ENCODE data around the gene ABCG1. TPM values are rescaled to one million over a fixed set of nuclear protein-coding genes. Genes with fewer than 3 reads are reported as not detected.

ABCG1 gene
- total RNA-seq, 1 donor from 2014 or later: 6.3 TPM

DNA sequence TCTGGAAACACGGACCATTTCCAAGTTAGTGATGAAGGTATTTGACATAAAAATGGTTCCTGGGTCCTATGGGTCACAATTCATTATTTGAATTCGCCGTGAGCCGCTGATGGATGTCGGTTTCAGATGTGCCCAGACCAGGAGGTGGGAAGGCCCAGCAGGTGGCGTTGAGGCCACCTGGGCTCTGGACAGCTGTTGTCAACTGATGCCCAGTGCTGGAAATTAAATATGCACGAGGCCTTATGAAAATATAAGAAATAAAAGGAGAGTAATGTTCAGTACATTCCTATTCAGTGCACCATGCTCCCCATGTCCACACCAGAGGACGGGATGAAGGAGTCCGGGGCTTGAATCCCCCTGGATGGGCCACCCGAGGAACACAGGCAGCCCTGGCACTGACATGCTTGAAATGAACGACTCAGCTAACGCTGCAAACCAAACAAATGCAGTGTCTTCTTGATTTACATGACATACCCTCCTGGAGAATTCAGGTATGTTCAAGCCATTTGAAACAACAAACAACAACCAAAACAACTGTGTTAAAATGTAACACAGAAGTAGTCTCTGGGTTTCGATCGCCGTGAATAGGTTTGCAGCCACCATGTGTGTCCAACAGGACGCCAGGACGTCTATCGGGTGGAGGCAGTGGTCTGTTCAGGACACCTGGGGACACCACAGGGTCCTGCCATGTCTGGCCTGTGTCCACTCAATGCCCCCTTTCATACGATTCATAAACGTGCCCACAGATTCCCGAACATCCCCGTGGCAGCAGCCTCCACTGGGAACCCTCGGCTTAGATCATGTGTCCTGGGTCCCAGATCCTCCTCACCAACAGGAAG, 90.2 kb downstream of the ABCG1 start:
- DNase-seq (ENCODE audit: low spot score): peak; percentile 35
- intact Hi-C loops (cut with DNase I): loop anchor here (10.0 kb wide), 1 partner anchor 84 kb away; no protein-coding TSS in a partner anchor

DNA sequence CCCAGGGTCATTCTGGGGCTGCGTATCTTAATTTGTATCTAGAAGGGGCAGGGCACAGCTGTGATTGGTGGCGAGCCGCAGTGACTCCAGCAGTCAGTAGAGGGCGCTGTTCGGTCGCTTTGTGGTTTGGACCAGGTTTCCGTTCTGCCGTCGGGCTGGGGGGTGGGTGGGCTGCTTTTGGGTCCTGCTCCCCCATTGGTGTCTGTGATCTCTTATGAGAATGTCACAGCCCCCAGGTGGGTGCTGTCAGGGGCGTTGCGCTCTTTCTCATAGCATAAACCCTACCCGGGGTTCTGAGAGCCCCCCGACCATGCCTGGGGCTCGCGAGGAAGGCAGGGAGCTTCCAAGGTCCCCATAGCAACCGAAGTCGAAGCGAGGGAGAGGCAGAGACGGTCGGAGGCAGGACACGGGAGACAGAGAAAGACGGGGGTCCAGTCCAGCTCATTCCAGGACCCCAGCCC, 90.8 kb downstream of the ABCG1 start:
- peak; percentile 81 for DNase-seq (ENCODE audit: low spot score)
- intact Hi-C loops (cut with DNase I): loop anchor here (10.0 kb wide), 1 partner anchor 85 kb away; no protein-coding TSS in a partner anchor

DNA sequence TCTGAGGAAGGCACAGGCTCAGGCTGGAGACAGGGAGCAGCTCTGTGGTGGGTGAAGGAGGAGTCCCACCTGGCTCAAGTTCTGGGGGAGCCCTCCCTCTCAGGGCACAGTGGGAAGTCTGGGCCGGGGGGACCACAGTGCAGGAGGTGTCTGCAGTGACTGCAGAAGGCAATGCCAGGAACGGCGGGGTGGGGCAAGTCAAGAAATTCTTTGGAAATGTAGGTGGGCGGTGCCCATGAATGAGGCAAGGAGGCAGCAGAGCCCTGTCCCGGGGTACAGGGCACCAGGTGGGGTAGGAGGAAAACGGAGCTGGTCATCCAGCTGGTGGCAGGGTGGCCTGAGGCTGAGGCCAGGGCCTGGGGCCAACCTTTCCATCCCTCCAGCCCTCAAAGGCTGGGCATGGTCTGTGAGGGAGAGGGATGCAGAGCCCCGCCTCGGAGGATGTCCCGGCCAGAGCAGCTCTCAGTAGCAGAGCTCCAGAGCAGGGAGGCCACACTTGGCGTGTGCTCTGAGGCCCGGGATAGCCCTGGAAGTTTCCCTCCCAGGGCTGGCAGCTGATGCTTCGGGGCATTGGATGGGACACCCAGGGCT, 91.6 kb downstream of the ABCG1 start:
- peak; percentile 9 for DNase-seq (ENCODE audit: low spot score)
- intact Hi-C loops (cut with DNase I): no loop called here

DNA sequence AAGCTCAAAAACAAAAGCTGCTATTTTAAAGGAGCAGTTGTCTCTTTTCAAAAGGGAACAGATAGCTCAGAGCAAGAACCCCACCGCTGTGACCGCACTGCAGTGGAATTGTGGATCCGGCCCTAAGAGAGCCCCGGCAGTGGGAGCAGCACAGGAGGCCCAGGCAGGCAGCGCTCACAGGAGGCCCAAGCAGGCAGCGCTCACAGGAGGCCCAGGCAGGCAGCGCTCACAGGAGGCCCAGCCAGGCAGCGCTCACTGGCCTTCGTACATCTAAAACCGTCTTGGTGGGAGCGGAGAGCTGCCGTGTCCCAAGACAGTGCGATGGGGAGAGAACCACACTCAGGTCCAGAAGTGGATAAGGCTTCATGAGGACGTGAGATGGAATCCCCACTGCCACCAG, 92.2 kb downstream of the ABCG1 start:
- DNase-seq (ENCODE audit: low spot score): no peak
- intact Hi-C loops (cut with DNase I): no loop called here

DNA sequence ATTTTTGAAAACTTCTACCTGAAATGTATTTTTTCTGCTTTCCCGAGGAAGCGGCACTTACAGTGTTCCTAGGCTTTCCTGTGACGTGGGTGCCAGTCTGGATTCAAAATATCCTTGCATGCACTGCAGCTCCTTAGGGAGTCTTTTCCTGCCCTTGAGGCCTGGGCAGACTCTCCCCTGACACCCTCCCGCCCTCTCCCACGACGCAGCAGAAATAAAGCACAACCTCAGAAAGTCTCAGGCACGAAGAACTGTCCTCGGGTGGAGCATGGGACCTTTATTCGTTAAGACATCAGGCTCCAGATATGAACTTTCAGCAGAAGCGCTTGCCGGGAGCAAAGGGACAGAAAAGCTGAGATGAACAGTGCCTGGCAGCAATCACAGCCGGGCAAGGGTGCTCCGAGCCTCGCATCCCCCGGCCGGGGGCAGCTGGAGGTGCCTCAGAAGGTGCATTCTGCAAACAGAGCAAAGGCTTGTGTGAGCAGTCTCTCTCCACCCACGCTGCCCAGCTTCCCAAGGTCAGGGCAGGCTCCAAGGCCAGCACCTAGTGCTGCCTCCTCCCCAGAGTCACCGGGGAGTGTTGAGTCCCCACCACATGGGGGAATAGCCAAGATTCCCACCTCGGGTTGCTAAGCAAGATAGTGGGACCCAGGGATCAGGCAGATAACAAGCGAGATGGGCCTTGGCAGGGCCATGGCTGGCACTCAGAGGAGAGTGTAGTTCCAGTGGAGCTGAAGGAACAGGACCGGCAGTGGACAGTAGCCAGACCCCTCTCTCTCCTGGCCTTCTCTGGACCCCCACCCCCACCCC, 93.1 kb downstream of the ABCG1 start:
- DNase-seq (ENCODE audit: low spot score): peak; percentile 69
- intact Hi-C loops (cut with DNase I): no loop called here

DNA sequence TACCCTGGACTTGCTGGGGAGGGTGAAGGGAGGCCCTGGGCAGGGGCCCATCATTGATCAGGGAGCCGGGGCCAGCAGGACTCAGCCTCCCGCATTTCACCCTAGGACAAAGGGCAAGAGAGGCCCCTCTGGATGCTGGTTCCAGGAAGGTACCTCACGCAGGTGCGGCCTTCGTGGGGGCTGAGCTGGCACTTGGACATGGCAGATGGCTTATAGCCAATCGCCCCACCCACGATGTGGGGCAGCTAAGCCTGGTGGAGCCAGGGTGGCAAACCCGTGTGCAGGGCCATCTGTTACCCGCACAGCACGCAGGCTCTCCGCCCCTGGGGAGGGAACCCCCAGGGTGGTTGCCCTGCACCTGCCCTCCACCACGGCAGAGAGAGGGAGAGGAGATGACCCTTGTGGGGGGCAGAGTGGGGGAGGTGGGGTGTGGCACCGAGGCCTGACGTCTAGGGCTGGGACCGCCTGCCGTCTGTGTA, 93.7 kb downstream of the ABCG1 start:
- intact Hi-C loops (cut with DNase I): no loop called here
- peak; percentile 35 for DNase-seq (ENCODE audit: low spot score)

DNA sequence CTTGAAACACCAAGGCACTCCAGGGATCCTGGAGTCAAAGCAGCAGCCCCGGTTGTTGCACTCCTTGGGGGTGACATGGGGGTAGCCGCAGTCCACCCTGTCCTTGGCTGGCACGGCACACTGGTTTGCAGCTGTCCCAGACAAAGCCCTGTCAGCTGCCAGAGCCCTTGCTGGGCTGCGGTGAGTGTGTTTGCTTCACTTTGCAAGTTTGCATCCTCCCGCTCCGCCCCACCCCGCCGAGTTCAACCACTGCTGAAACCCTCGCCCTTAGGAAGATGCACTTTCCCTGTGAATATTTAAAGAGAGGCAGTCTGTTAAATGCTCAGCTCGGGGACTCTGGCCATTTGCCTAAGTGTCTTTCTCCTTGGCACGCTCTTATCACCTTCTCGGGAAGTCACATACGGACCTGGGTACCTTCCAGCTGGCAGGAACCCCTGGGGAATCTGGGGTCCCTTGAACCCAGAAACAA, 94.6 kb downstream of the ABCG1 start:
- DNase-seq (ENCODE audit: low spot score): peak; percentile 69

DNA sequence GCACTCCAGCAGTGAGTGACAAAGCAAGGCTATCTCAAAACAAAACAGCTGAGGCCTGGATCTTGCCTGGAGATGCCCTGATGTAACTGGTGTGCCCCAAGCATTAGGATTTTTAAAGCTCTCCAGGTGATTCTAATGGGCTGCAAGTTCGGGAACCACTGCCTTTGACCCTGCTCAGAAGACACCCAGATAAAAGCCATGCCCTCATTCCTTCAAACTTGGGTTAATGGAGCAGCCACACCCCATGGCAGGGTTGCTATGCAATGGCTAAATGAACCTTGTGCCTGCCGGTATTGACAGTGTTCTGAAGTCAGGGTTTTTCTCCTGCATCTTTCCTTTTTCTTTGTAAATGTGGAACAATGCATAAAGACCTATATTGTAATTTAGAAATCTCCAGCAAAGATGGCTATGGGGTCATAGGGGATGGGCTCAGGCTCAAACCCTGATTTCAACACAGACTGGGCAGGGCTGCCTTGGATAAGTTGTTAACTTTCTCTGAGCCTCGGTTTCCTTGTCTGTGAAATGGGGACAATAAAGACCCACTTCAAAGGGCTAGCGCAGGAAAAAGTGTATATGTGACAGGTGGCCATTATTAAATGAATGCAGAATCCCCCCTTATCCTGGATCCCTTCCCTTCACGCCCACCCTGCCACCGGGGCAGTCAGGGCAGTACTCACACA, 95.8 kb downstream of the ABCG1 start:
- intact Hi-C loops (cut with DNase I): no loop called here
- peak; percentile 47 for DNase-seq (ENCODE audit: low spot score)

More for the DNA sequence above, 94.6 kb downstream of the ABCG1 start:
- intact Hi-C loops (cut with DNase I): no loop called here

DNA sequence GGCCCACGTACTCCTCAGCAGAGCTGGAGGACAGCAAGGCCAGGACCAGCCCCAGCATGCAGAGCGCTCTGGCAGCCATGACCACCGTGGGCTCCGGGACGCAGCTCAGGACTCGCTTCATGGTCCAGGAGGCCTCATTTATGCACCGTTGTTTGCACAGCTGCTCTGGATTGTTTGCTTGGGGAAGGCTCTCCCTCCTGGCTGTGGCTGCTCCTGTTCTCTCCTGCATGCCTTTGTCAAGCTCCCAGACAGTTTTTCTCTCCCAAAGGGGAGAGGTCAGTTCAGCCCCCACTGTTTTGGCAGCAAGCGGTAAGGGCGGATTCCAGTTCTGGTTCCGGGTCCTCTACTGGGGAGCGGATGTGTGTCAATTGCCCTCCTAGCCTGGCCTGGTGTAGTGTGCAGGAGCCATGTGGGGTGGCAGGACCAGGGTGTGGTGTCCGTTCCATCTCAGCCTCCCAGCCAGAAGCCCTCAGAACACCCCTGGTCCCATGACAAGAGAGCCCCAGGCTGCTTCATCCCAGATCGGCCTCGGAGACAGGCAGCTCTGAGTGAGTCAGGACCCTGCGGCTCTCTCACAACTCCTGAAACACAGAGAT, 96.5 kb downstream of the ABCG1 start, which contains the start of gene TFF3:
Gene TFF3 (minus strand): TSS at position 114 of the 596 bp plus-strand sequence. CDS start 35 bp downstream, at position 79.
- peak; percentile 72 for DNase-seq (ENCODE audit: low spot score)

DNA sequence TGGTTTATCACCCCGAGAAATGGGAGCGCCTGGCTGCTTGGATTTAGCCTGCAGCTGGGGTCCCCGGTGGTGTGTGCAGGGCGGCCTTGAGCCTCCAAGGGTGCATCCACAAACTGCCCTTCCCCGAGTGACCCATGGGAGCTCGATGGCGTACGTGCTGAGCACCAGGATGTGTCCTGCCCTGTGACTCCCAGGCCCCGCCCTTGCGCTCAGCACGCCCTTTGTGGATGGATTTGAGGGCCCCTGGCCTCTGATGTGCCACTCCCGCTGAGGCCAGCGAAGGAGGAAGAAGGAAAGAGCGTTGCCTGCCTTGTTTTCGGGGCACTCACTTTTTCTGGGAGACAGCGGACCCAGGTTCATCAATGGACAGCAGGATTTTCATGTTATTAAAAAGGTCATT, 98.0 kb downstream of the ABCG1 start:
- intact Hi-C loops (cut with DNase I): no loop called here
- DNase-seq (ENCODE audit: low spot score): peak; percentile 69

More for the DNA sequence above, 96.5 kb downstream of the ABCG1 start, which contains the start of gene TFF3:
- intact Hi-C loops (cut with DNase I): no loop called here

DNA sequence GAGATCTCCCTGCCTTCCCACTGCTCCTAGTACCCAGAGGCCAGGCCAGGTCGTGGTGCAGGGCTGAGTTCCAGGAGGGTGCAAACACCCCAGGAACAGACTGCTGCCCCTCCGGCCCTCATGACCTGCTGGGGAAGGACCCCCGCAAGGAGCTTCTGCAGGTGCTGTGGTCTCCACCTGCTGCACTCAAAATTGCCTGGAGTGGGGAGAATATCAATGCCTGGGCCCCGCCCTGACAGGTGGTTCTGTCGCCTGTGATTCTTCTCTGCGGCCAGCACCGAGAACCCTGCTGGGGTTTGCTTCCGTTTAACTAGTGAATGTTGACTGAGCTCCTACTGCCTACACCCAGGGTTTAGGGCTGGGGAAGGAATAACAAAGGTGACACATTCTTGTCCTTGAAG, 98.4 kb downstream of the ABCG1 start:
- peak; percentile 70 for DNase-seq (ENCODE audit: low spot score)
- intact Hi-C loops (cut with DNase I): no loop called here

DNA sequence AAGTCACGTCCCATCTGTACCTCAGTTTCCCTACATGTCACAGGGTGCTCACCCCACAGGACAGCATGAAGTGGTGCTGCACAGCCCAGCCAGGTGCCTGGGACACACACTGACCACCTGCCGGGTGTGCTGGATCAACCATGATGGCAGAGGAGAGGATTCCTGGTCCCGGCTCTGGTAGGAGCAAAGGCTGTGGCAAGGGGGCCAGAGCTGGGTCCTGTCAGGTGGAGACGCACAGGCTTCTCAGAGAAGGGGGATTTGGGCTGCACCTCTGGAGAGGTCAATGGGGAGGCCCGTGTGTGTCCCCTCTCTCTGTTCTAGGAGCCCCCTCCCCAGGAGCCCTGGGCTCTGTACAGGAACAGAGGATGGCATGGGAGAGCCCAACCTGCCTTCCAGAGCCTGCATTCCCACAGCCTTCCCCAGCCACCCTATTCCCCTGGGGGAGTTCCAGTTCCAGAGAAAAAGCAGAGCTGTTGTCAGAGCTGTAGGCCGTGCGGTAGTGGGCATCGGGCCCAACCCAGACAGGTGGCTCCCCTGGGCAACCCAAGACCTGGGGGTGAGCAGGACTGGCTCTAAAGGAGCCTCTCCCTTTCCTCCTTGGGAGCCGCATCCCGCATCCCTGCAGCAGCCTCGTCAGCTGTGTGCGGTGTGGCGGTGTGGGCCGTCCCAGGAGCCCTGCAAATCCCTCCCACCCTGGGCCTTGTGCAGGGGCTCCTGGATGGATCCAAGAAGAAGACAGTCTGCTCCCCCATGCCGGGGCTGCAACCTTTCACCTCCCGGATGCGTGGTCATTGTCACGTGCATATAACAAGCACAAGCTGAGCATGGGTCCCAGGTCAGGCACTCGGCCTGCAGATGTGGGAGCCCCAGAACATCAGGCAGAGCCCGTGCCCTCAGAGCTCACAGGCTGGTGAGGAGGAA, 99.1 kb downstream of the ABCG1 start:
- peak; percentile 67 for DNase-seq (ENCODE audit: low spot score)
- intact Hi-C loops (cut with DNase I): no loop called here

DNA sequence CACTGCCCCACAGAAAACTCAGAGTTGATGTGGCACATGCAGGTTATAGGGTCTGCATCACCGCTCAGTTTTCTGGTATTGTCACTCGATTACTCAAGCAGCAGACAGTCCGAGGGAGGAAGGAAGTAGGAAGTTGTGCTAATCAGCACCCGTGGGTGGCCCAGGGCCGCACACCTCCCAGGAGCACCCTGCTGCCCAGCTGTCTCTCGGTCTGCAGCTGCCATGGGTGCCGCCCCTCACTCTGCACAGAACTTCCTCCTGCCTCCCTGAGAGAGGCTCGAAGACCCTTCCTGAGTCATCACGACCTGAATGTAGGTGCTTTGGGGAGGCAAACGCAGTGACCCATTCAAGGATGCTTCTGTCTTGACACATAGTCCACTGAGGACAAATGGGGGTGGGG, 100.4 kb downstream of the ABCG1 start:
- peak; percentile 82 for DNase-seq (ENCODE audit: low spot score)
- intact Hi-C loops (cut with DNase I): no loop called here

DNA sequence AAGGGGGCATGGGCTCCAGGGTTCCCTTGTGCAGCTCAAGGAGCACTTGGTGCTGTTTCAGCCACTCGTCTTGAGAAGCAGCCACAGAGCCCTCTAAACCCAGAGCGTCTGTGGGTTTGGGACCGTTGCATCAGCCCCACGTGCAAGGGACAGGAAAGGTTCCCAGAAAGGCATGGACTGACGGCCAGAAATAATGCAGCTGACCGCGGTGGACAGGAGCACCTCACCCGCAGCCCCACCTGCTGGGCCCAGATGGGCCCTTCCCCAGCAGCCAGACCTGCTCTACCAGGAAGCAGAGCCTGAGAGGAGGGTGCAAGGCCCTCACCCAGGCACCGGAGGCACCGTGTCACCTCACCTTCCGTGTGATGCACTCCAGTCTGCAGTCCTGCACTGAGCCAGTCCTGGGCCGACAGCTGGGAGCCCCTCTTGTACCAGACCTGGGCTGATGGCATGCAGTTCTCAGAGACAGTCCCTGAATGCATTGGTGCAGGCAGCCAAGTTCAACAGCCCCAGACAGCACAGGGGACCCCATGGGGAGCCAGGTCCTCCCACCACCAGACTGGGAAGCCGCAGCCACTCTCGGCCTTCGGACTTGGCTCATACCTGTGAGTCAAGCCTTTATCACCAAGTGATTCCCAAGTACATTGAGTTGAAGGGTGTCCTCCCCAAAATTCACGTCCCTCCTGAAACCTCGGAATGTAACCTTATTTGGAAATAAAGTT, 101.1 kb downstream of the ABCG1 start:
- peak; percentile 73 for DNase-seq (ENCODE audit: low spot score)
- intact Hi-C loops (cut with DNase I): no loop called here

DNA sequence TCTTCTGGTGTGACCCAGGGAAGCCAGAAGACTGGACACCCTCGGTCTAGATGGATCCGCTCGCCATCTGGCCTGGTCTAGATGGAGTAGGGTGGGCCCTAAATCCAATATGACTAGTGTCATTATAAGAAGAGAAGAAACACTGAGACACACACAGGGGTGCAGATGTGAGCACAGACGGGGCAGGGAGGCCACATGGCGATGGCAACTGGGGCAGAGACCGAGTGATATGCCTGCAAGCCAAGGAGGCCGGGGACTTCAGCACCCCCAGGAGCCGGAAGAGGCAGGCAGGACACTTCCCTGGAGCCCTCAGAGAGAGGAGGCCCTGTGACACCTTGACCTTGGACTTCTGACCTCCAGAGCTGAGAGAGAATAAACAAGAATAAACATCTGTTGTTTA, 101.9 kb downstream of the ABCG1 start:
- DNase-seq (ENCODE audit: low spot score): peak; percentile 49
- intact Hi-C loops (cut with DNase I): no loop called here

DNA sequence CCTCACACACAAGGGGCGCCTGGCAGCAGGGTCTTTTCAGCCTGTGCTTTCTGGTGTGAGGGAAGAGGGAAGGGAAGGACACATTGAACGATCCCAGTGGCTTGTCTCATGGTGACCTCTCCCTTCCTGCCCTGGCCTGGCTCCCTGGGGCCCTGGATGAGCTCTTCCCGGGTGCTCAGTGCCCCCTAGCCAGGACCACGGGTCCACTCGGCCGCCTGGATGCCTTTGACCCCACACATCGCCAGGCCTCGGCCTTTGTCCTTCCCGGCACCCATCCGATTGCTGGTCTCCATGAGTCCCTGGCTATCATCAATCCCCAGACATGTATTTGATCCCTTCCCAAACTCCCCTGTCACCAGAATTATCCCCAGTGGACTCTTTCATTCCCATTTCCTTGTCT, 102.3 kb downstream of the ABCG1 start:
- intact Hi-C loops (cut with DNase I): no loop called here
- peak; percentile 58 for DNase-seq (ENCODE audit: low spot score)

DNA sequence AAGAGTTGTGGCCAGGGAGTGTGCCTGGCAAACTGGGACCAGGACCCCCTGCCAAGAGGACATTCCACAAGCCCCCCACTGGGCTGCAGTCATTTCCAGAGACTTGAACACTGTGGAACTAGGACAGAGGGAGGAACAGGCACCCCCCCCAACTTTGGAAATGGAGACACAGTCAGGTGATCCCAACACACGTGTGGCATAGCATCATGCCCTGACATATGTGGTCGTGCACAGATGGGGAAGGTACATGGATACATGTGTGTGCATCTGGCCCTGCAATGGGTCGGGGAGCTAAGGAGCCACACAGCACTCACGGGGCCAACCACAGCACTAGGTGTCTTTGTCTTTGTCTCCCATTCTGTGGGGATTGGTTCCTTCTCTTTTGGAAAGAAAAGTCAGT, 102.9 kb downstream of the ABCG1 start:
- no peak for DNase-seq (ENCODE audit: low spot score)
- intact Hi-C loops (cut with DNase I): no loop called here
